Peyer's patch (tissue), 4 donors: ENCODE results near the gene AMZ1. TPM values are rescaled to one million over a fixed set of nuclear protein-coding genes. Genes with fewer than 3 reads are reported as not detected.

Source experiments
- DNase-seq, 3 donors: peaks; one replicate each; pipeline ENCODE4 v3.0.0-alpha.2; 2017 to 2019
- H3K27ac ChIP-seq, 4 donors: fragments of 200-600 bp; sonication (generic); one replicate each; pipeline ENCODE4 v1.5.1; 2016 to 2019
- H3K27me3 ChIP-seq, 2 donors: fragments of 200-600 bp; sonication (generic); one replicate each; pipeline ENCODE4 v1.5.1; 2019
- H3K36me3 ChIP-seq, 3 donors: fragments of 200-600 bp; sonication (generic); one replicate each; pipeline ENCODE4 v1.5.1; 2016 to 2019
- H3K4me1 ChIP-seq, 4 donors: fragments of 200-600 bp; sonication (generic); one replicate each; pipeline ENCODE4 v1.5.1; 2016 to 2019
- H3K4me3 ChIP-seq, 4 donors: fragments of 200-600 bp; sonication (generic); 1 replicate in 3 of 4; 2 replicates in 1 of 4; pipeline ENCODE4 v1.5.1; 2016 to 2019; ENCODE audit warnings: mild to moderate bottlenecking in 1 of 4
- H3K9me3 ChIP-seq, 4 donors: fragments of 200-600 bp; sonication (generic); one replicate each; pipeline ENCODE4 v1.5.1; 2016 to 2019; ENCODE audit warnings: mild to moderate bottlenecking in 1 of 4
- CTCF ChIP-seq, 6 experiments: fragments of 450-650 bp in 4 of 6; fragments of 200-600 bp in 2 of 6; sonication (generic) in 1 of 6; IDR thresholded peaks; one replicate each; pipeline ENCODE4 v1.5.1; 2017 to 2019; ENCODE audit warnings: antibody characterized with exemption in 6 of 6, mild to moderate bottlenecking in 3 of 6, moderate library complexity in 1 of 6
- POLR2A ChIP-seq, 2 donors: fragments of 450-650 bp; IDR thresholded peaks; one replicate each; pipeline ENCODE4 v1.5.1; 2017; ENCODE audit warnings: antibody characterized with exemption in 2 of 2, mild to moderate bottlenecking in 2 of 2, moderate library complexity in 2 of 2
- total RNA-seq, 4 donors: library from RNA; depleted of rRNA; stranded (reverse); fragments of >200 nt; gene quantifications; one replicate each; pipeline ENCODE4 v1.1.0, GENCODE V29; 2016

The AMZ1 gene
- total RNA-seq, 4 donors from 2014 or later: 0.67 TPM; not detected in 3

DNA sequence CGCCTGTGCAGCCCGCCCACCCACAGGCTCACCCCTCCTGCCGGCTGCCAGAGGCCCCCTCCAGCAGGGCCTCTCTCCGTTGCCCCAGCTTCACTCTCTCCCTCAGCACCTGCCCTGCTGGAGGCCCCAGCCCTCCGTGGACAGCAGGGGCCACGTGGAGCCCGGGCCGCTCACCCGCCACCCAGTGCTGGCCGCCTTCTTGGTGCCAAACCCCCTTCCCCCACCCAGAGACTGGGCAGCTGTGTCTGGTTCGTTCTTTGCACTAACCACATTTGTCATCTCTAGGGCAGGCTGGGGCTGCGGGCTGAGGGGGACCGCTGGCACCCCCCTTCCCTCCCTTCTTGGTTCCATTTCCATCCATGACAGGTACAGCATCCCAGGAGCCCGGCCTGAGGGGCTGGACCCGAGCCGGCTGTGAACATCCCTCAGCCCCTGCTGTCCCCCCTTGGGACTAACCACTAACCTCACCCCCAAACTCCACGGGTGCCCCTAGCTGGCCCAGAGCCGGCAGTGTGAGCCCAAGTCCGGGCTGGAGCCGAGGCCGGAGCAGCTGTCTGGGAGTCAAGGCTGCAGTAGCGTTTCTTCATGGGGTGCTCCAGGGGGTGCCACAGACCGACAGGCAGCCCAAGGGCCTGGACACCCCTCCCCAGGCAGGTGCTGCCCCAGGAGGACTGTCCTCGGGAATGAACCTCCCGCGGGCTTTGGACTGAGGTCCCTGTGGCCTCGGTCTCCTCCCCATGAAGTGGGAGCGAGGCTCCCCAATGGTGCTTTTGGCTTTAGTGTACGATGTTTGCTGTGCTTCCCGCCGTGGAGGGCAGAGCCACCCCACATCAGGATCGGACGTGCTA is 25.5 kb upstream of the AMZ1 start:
- Histone ChIP-seq H3K4me1 (peaks cover 0 to 26% (median 0%) of the 10 kb centered on the region in 4 donors), H3K27ac (no peak overlapping the region), H3K36me3 (peaks cover 0 to 42% (median 0%) of the 10 kb centered on the region in 3 donors), H3K27me3 (no peaks in the 10 kb centered on the region), H3K4me3 (no peak overlapping the region), H3K9me3 (no peaks in the 10 kb centered on the region)
- no peak for DNase-seq
- TF ChIP-seq CTCF (IDR thresholded peaks at IDR 0.05) (no peak), POLR2A (IDR thresholded peaks at IDR 0.05) (no peak)

DNA sequence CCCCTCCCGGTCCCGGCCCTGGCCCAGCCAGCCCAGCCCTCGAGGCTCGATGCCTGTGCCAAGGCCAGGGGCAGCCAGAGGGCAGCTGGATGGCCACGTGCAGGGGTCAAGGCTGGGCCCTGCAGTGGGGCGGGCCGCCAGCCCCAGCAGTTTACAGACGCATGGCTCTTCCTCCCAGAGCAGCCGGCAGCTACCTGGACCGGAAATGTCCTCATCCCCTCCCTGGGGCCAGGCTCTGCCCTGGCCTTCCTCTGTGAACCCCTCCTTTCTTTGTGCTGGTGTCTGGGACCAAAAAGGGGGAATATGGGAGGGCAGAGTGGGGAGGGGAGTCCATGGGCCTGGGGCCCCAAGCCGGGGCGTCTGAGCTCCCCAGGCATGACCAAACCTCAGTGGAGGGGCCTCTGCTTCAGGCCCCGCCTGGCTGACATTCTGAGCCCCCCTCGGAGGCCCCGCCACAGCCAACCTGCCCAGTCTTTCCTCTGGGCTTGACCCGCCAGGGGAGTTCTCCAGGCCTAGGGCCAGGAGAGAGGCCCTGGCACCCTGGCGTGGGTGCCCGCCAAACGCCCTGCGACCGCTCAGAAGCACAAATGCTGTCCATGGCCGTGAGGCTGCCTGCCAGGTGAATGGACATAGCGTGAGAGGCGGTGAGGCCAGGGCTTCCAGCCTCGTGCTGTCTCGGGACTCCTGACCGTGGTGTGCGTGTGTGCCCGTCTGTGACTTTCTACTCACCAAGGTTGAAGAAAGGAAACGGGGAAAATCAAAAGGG is 24.7 kb upstream of the AMZ1 start:
- Histone ChIP-seq H3K4me1 (peaks cover 0 to 26% (median 0%) of the 10 kb centered on the region in 4 donors), H3K4me3 (no peak overlapping the region), H3K36me3 (peaks cover 0 to 34% (median 0%) of the 10 kb centered on the region in 3 donors), H3K27me3 (no peaks in the 10 kb centered on the region), H3K9me3 (no peaks in the 10 kb centered on the region), H3K27ac (no peak overlapping the region)
- TF ChIP-seq CTCF (IDR thresholded peaks at IDR 0.05) (no peak), POLR2A (IDR thresholded peaks at IDR 0.05) (no peak)
- DNase-seq: no peak

DNA sequence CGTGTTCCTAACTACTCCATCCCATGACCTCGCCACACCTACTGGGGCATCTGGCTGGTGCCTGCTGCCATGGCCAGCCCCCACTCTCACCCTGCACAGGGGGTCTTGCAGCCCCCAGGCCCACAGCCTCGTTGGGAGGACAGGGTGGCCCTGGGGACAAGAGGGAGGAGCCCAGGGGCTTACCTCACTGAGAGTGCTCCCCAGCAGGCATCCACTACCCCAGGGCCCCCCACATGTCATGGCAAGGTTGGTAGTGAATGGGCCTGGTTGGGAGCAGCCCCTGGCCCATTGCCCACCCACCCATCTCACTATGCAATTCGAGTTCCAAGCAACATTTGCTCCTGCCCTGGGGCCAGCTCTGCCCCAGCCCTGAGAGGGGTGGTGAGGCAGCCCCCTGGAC is 24.0 kb upstream of the AMZ1 start:
- H3K27ac ChIP-seq: no peak overlapping the region
- H3K36me3 ChIP-seq: peaks cover 0 to 28% (median 0%) of the 10 kb centered on the region in 3 donors
- H3K4me1 ChIP-seq: peaks cover 0 to 26% (median 0%) of the 10 kb centered on the region in 4 donors
- no peak for TF ChIP-seq CTCF (IDR thresholded peaks at IDR 0.05)
- TF ChIP-seq POLR2A (IDR thresholded peaks at IDR 0.05): no peak
- no peaks in the 10 kb centered on the region for H3K27me3 ChIP-seq
- no peak for DNase-seq
- no peak overlapping the region for H3K4me3 ChIP-seq
- no peaks in the 10 kb centered on the region for H3K9me3 ChIP-seq

DNA sequence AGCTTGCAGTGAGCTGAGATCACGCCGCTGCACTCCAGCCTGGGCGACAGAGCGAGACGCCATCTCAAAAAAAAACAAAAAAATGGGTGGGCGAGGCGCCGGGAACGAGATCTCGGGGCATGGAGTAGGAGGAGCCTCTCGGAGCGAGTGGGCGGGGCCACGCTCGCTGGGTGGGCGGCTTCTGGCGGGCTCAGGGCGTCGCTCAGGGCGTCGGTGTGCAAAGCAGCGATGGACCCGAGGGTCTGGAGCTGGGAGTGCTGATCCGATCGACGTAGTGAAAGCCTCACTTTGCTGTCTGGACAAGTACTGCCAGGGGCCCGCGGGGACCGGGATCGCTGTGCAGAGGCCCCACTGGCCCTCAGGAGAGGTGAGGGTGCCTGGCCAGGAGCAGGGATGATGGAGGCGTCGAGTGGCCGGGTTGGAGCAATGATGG is 22.6 kb upstream of the AMZ1 start:
- Histone ChIP-seq H3K4me1 (peaks cover 0 to 26% (median 0%) of the 10 kb centered on the region in 4 donors), H3K4me3 (no peak overlapping the region), H3K27me3 (no peaks in the 10 kb centered on the region), H3K9me3 (no peaks in the 10 kb centered on the region), H3K27ac (no peak overlapping the region), H3K36me3 (peaks cover 0 to 16% (median 0%) of the 10 kb centered on the region in 3 donors)
- TF ChIP-seq POLR2A (IDR thresholded peaks at IDR 0.05) (no peak), CTCF (IDR thresholded peaks at IDR 0.05) (no peak)
- DNase-seq: no peak

DNA sequence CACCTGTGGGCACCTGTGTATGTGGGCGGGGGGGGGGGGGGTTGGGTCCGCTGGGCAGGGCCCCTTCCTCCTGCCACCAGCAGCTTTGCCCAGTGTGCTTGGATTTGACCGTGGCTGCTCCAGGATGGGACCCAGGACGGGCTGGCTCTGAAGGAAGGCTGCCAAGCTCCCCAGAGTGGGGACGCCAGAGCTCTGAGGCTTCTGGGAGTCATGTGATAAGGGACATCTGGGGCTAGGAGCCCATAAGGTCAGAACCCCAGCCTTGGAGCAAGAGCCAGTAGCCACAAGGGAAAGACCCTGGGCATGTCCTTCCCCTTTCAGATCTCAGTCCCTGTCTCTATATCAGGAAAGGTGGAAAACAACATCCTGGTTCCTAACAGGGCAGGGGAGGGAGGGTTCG is 21.8 kb upstream of the AMZ1 start:
- Histone ChIP-seq H3K36me3 (peaks cover 0 to 14% (median 0%) of the 10 kb centered on the region in 3 donors), H3K4me3 (no peak overlapping the region), H3K27ac (no peak overlapping the region), H3K27me3 (no peaks in the 10 kb centered on the region), H3K9me3 (no peaks in the 10 kb centered on the region), H3K4me1 (peaks cover 0 to 26% (median 0%) of the 10 kb centered on the region in 4 donors)
- TF ChIP-seq POLR2A (IDR thresholded peaks at IDR 0.05) (no peak), CTCF (IDR thresholded peaks at IDR 0.05) (no peak)
- no peak for DNase-seq
